ENCODE measurements around the gene CLIC2.

The CLIC2 gene

DNA sequence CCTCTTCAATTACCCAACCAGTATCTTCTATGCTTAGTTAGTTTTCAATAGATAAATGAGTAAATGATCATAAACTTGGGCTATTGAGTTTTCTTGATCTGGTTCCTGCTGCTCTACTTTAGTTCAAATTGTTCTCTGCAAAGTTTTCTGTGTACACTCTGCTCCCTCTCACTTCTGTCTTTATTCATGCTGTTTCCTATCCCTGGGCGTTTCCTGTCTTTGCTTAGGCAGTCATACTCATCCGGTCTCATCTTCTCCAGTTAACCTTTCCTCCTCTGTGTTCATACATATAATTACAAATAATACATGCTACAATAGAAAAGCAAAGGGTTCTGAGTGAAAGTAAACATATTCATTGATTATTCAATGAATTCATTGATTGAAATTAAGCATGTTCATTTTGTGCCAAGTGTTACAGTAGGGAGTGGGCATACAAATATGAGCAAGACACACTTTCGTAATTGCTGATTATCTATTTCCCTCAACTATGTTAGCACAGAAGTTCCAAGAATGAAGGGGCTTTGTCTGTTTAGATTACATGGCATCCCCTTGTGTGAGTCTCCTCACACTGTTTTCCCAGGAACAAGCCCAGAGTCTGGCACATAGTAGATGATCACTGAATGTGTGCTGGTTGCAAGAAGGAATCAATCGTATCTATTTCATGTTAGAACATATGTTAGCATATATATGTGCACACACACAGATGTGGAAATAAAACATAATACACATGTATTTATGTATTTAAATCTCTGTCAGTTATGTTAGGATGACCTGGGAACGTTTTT lies 71.3 kb downstream of the CLIC2 start:
- DNase-seq = no peak

GRCh38 chrX:155259752-155260151 lies 74.7 kb downstream of the CLIC2 start:
- DNase-seq = no peak

- no peak for DNase-seq
Measured at GRCh38 chrX:155251391-155251790, 83.0 kb downstream of the CLIC2 start.

DNA sequence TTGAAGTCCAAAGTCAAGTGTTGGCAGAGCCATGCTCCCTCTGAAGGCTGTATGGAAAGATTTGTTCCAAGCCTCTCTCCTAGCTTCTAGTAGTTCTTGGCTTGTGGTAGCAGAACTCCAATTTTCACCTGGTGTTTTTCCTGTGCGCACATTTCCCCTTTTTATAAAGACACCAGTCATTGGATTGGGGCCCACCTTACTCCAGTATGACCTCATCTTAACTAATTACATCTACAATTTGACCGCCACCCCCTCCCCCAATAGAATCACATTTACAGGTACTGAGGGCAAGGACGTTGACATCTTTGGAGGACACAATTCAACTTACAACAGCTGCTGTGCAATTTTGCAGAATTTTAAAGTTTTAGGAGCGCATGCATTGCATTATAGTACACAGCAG lies 86.9 kb downstream of the CLIC2 start:
- no peak for DNase-seq

DNA sequence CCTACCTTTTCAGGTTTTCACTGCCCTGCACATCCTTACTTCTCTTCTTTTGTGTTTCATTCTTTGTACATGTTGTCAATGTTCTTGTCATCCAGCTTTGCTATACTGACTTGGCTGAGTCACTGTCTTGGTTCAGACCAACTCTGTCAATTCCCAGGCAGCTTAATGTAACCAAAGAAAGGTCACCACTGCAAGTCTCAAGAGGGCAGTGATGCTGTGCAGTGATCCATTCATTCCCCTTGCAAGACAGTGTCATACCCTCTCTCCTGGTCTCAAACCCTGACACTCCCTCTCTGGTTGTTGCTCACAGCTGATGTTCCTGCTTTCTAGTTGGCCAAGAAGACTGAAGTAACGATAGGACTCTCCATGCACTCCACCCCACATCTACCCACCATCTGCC lies 87.7 kb downstream of the CLIC2 start:
- no peak for DNase-seq

GRCh38 chrX:155242300-155242699 lies 92.1 kb downstream of the CLIC2 start:
- no peak for DNase-seq

DNA sequence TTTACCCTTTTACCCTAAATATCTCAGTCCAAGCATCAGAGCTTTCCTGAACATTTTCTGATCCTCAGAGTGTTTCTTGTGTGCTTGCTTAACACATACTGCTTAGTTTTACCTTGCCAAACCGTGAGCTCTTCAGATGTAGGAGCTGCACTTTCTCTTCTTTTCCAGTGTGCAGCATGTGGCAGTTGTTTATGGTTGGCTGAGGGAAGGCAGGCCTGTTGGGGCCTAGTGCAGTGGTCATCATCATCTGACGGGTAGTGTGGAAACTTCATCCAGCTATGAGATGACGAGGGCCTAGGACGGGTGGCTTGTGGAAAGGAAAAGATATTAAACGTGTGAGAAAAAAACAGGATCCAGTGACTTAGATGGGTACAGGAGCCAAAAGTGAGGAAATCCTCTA lies 96.7 kb downstream of the CLIC2 start:
- DNase-seq = no peak

DNA sequence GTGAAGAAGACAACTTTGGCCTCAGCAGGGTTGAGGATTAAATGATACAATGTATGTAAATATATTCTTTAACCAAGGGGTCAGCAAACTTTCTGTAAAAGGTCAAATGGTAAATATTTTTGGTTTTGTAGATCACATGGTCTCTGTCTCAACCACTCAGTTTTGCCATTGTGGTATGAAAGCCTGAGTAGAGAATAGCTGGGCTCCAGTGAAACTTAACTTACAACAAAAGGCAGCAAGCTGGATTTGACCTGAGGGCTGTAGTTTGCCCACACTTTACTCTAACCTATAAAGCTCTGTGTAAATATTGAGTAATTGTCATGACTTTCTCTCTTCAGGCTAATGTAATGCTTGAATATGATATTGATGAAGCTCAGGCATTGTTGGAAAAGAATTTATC lies 98.5 kb downstream of the CLIC2 start:
- DNase-seq = no peak

GRCh38 chrX:155231163-155231562 lies 103.3 kb downstream of the CLIC2 start:
- DNase-seq = no peak

Data from activated naive CD4-positive, alpha-beta T cell treated with anti-CD3 and anti-CD28 coated beads, Interleukin-2, amount 50 U/mL, for 16 hours (primary cell).